HG03159 (cell line): ENCODE data around the gene IL27RA.
"Not testable (repeated sequence)": the region's sequence is repeated elsewhere in the genome, so short reads cannot be mapped to it uniquely, and the experiment has no call there.

ENCODE experiments used
- ATAC-seq: cut with Tn5 transposase; IDR thresholded peaks from one replicate; pipeline ENCODE4 v1.9.1; 2021; ENCODE audit warnings: mild to moderate bottlenecking, moderate library complexity; ENCODE audit not compliant: unreplicated experiment

IL27RA gene

DNA sequence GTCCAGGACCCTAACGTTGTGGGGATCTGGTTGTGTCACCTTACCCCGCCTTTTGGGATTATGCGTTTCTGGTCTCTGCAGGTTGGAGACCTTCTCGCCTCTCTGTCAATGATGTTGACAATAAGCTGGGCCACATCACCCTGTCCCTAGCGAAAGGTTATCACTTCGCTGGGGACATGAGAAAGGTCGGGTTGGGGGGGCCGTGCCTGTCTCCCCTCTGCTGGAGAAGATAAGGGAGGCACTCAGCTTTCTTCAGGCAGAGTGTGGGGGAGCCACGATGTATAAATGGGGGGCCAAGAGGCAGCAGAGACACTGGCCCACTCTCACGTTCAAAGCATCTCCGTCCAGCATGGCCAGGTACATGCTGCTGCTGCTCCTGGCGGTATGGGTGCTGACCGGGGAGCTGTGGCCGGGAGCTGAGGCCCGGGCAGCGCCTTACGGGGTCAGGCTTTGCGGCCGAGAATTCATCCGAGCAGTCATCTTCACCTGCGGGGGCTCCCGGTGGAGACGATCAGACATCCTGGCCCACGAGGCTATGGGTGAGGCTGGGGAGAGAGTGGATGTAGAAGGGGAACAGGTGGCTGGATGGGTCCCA lies 3.6 kb upstream of the IL27RA start, which contains the start of gene RLN3:
Gene RLN3 (plus strand): TSS at position 293 of the 595 bp plus-strand sequence. CDS start 57 bp downstream, at position 350.
- no peak for ATAC-seq

DNA sequence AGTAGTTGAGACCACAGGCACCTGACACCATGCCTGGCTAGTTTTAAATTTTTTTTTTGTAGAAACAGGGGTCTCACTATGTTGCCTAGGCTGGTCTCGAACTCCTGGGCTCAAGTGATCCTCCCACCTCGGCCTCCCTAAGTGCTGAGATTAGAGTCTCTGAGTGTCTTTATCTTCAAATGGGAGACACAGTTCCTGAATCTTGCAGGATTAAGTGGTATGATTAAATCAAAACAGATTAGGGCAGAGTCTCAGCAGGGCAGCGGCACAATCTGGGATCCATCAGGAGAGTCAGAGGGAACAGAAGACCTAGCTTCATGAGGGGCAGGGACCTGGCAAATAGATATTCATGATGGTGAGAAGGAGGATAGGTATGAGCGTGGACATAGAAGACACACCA lies 2.7 kb upstream of the IL27RA start:
- no peak for ATAC-seq

GRCh38 chr19:14030997-14031718 lies 404 bp upstream of the IL27RA start:
- ATAC-seq = no peak

DNA sequence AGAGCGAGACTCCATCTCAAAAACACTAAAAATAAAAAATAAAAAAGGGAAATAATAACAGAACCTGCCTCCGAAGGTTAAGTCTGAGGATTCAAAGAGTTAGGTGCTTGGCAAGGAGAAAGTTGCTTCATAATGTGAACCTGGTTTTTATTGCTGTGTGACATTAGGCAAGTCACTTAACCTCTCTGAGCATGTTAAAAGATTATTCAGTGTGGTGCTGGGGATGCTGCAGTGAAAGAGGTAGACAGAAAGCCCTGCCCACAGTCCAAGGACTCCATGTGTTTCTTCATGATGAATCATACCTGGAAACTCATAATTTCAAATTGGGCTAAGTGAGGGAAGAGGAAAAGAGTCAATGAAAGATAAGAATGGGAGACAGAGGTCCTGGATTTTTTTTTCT lies 2.4 kb downstream of the IL27RA start:
- ATAC-seq = no peak

DNA sequence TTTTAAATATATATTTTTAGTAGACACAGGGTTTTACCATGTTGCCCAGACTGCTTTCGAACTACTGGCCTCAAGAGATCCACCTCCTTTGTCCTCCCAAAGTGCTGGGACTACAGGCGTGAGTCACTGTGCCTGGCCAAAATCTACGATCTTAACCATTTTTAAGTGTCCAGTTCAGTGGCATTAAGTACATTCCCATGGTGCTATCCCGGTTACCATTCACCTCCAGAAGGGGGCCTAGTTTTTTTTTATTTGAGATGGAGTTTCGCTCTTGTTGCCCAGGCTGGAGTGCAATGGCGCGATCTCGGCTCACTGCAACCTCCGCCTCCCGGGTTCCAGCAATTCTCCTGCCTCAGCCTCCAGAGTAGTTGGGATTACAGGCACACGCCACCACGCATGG lies 3.6 kb downstream of the IL27RA start:
- not testable (repeated sequence) for ATAC-seq

DNA sequence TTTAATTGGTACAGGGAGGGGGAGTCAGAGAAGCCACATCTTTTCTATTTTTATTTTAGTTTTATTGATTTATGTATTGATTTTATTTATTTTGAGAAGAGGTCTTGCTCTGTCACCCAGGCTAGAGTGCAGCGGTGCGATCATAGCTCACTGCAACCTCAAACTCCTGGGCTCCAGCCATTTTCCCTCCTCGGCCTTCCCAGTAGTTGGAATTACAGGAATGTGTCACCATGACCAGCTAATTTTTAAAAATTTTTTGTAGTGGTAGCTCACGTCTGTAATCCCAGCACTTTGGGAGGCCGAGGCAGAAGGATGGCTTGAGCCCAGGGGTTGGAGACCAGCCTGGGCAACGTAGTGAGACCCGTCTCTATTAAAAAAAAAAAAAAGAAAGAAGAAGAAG lies 4.1 kb downstream of the IL27RA start:
- no peak for ATAC-seq

DNA sequence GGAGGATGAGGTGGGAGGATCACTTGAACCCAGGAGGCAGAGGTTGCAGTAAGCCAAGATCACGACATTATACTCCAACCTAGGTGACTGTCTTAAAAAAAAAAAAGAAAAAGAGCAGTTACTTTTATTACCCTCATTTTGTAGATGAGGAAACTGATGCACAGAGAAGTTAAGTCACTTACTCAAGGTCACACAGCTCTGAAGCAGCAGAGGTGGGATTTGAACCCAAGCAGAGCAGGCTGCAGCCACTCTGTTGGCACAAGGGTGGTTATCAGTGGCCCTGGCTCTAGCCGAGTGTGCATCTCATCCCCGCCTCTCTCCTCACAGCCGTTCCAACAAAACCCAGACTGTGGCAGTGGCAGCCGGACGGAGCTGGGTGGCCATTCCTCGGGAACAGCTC lies 7.6 kb downstream of the IL27RA start:
- ATAC-seq = no peak

DNA sequence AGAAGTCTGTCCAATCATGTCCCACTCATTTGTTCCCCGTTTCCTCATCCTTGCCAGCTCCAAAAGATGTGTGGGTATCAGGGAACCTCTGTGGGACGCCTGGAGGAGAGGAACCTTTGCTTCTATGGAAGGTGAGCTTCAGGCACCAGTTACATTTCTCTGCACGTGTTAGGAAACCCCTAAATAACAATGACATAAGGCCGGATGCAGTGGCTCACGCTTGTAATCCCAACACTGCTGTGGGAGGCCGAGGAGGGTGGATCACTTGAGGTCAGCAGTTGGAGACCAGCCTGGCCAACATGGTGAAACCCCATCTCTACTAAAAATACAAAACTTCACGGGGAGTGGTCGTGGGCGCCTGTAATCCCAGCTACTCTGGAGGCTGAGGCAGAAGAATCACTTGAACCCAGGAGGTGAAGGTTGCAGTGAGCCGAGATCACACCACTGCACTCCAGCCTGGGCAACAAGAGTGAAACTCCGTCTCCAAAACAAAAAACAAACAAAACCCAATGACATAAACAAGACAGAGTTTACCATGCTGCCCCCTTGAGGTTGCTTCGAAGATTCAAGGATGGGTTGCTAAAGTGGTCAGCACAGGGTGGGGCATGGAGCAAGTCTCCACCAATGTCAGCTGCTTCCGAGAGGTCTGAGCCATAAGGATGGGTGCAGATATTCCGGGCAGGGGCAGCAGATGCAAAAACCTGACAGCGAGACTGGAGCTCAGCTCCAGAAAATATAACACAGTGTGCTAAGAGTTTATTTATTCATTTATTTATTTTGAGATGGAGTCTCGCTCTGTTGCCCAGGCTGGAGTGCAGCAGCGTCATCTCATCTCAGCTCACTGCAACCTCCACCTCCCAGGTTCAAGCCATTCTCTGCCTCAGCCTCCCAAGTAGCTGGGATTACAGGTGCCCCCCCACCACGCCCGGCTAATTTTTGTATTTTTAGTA lies 11.4 kb downstream of the IL27RA start:
- not testable (repeated sequence) for ATAC-seq

- not testable (repeated sequence) for ATAC-seq
Measured at GRCh38 chr19:14047866-14048265, 16.3 kb downstream of the IL27RA start.

DNA sequence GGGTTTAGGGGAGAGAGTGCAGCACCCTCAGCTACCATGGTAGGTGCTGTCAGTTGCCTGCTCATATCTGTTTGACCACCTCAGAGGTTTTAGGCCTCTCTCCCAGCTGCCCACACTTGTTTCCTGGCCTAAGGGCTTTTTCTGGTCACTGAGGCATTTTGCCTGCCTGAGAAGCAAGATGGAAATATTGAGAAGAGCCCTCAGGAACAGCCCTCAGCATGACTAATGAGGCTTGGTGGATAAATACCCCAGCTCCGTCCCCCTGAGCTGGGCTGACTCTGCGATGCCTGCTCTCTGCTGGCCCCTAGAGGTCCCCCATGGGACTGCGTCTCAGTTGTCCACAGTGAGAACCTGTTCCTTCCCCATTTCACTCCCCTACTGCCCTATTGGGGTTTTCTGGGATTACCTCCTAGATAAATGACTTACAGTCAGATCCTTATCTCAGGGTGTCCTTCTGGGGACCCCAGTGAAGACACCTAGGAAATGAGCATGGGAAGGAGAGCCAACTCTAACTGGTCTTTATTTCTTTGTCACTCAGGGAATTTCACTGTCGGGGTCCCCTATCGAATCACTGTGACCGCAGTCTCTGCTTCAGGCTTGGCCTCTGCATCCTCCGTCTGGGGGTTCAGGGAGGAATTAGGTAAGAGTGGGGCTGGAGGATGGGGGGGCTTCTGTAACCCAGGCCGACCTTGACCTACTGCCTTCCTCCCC lies 17.0 kb downstream of the IL27RA start:
- no peak for ATAC-seq

DNA sequence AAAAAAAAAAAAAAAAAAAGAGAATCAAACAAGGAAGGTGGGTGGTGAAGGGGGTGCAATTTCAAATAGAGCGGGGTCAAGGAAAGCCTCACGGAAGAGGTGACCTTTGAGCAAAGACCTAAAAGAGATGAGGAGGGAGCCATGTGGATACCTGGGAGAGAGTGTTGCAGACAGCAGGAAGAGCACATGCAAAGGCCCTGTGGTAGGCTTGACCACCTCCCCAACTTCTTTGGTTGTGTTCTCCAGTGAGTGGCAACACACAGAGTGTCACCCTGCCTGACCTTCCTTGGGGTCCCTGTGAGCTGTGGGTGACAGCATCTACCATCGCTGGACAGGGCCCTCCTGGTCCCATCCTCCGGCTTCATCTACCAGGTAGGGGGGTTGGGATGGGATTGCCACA lies 18.9 kb downstream of the IL27RA start:
- no peak for ATAC-seq

DNA sequence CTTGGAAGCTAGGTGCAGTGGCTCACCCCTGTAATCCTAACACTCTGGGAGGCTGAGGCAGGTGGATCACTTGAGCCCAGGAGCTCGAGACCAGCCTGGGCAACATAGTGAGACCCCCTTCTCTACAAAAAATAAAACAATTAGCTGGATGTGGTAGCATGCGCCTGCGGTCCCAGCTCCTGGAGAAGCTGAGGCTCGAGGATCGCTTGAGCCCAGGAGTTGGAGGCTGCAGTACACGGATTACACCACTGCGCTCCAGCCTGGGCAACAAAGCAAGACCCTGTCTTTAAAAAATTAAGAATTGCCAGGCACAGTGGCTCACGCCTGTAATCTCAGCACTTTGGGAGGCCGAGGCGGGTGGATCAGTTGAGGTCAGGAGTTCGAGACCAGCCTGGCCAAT lies 19.4 kb downstream of the IL27RA start:
- ATAC-seq = not testable (repeated sequence)

DNA sequence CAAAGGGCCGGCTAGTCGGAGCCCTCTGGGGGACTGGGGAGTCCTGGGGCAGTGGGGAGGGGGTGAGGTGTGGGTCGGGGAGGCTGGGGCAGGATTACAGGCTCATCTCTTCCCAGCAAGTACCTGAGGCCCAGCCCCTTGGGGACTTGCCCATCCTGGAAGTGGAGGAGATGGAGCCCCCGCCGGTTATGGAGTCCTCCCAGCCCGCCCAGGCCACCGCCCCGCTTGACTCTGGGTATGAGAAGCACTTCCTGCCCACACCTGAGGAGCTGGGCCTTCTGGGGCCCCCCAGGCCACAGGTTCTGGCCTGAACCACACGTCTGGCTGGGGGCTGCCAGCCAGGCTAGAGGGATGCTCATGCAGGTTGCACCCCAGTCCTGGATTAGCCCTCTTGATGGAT lies 20.4 kb downstream of the IL27RA start:
- no peak for ATAC-seq

DNA sequence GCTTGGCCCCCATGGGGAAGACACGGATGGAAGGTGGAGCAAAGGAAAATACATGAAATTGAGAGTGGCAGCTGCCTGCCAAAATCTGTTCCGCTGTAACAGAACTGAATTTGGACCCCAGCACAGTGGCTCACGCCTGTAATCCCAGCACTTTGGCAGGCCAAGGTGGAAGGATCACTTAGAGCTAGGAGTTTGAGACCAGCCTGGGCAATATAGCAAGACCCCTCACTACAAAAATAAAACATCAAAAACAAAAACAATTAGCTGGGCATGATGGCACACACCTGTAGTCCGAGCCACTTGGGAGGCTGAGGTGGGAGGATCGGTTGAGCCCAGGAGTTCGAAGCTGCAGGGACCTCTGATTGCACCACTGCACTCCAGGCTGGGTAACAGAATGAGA lies 20.9 kb downstream of the IL27RA start:
- no peak for ATAC-seq

- no peak for ATAC-seq
Measured at GRCh38 chr19:14053032-14053431, 21.5 kb downstream of the IL27RA start.

- ATAC-seq = no peak
Measured at GRCh38 chr19:14053500-14053899, 21.9 kb downstream of the IL27RA start.

- ATAC-seq = no peak
Measured at GRCh38 chr19:14054099-14054498, 22.5 kb downstream of the IL27RA start.

GRCh38 chr19:14054721-14055120 lies 23.2 kb downstream of the IL27RA start:
- ATAC-seq = no peak

- no peak for ATAC-seq
Measured at GRCh38 chr19:14055396-14055795, 23.8 kb downstream of the IL27RA start.

DNA sequence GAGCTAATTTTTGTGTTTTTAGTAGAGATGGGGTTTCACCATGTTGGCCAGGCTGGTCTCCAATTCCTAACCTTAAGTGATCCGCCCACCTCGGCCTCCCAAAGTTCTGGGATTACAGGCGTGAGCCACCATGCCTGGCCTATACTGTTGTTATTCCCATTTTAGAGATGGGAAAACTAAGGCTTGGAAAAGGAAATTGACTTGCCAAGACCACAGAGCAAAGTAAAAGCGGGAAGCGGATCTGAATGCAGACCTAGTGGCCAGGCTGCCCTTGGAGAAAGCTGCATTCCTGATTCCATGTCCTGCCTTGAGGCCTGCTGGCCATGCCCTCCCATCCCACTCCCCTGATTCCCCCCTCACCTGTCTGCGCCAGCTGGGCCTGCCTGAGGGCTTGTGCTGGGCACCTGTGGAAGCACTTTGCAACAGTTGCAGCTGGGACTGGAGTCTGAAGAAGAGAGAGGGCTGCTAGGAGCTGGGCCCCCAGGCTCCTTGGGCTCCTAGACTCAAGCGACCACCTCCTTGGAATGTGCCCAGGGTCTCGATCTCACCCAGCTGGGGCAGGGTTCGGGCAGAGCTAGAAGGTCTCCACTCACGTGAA lies 24.6 kb downstream of the IL27RA start:
- ATAC-seq = no peak
